HG02571 (cell line): ENCODE data around the gene TNFSF9.
"Not testable (repeated sequence)": the region's sequence is repeated elsewhere in the genome, so short reads cannot be mapped to it uniquely, and the experiment has no call there.

Experiments
- ATAC-seq: cut with Tn5 transposase; IDR thresholded peaks from one replicate; pipeline ENCODE4 v1.9.1; 2021; ENCODE audit warnings: mild to moderate bottlenecking, moderate library complexity; ENCODE audit not compliant: unreplicated experiment

Gene TNFSF9

DNA sequence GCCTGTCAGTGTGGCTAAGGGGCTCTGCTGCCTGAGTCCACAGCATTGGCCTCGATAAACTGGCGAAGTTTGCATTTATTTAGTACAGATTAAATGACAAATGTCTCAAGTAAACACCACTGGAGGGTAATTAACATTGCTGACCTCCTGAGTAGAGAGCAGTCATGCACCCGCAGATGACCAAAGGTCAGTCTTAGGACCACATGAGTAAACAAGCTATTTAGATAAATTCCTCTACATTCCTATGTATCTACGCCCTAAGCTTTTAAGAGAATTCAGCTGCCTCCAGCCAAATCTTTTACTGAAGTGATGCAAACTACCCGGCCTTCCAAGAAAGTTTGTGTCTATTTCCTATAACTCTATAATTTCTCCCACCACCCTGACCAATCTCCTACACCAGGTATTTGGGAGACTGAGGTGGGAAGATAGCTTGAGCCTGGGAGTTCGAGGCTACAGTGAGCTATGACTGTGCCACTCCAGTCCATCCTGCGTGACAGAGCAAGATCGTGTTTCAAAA lies 37.2 kb downstream of the TNFSF9 start:
- no peak for ATAC-seq

DNA sequence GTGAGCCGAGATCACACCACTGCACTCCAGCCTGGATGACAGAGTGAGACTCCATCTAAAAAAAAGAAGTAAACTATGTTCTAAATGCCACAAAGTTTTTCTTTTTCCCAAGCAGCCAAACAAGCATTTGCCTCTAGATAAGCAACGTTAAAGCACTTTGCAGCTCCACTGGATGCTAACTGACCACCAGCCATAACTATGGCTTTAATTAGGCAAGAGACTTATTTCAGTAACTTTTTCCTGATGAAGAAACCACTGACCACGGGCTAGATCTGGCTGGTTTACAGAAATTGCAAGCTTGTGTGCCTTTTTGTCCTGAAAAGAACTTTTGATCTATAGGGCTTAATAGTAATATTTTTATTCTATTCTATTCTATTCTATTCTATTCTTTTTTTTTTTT lies 38.0 kb downstream of the TNFSF9 start:
- no peak for ATAC-seq

DNA sequence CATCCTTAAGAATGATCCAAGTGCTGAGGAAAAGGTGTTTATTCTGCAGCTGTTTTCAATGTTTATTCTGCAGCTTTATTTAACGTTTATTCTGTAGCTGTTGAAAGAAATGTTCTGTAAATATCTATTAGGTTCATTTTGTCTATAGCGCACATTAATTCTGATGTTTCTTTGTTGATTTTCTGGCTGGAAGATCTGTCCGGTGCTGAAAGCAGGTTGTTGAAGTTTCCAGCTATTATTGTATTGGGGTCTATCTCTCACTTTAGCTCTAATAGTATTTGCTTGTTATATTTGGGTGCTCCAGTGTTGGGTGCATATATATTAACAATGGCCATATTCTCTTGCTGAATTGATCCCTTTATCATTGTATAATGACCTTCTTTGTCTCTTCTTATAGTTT lies 39.9 kb downstream of the TNFSF9 start:
- no peak for ATAC-seq

DNA sequence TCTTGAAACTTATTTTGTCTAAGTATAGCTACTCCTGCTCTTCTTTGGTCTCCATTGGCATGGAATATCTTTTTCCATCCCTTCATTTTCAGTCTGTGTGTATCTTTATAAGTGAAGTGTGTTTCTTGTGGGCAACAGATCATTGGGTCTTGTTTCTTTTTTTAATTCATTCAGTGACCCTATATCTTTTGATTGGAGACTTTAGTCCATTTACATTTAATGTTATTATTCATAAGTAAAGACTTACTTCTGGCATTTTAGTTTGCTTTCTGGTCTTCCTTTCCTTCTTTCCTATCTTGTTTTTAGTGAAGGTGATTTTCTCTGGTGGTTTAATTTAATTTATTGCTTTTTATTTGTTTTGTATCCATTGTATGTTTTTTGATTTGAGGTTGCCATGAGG lies 40.3 kb downstream of the TNFSF9 start:
- no peak for ATAC-seq

DNA sequence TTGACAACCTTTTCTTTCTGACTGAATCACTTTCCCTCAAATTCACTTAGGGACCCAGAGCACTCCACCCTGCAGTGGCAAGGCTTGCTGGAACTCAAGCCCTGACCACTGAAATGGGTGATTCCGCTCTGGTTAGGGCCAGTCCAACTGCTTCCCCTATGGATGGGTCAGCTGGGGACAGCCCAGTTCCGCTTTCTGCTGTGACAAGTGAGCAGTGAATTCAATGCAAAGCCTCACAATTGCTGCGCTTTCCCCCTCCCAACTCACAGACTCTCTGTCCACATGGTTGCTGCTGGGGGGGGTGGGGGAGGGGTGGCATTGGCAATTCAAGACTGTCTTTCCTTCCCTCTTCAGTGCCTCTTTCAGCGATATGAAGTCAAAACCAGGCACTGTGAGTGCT lies 41.4 kb downstream of the TNFSF9 start:
- no peak for ATAC-seq

DNA sequence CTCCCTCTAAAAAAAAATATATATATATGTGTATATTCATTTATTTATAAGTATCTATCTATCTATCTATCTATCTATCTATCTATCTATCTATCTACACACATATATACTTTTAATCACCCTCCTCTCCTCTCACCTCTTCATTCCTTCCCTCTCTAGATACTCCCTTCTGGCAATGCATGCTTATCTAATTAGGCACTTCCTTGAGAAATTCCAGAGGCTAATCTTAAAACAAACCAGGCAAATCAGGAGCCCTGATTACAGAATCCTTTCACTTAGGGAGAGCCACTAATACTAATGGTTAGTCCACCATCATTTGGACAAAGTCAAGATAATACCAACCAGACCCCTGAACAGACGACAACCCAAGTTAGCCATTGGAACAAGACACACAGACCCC lies 42.5 kb downstream of the TNFSF9 start:
- no peak for ATAC-seq

DNA sequence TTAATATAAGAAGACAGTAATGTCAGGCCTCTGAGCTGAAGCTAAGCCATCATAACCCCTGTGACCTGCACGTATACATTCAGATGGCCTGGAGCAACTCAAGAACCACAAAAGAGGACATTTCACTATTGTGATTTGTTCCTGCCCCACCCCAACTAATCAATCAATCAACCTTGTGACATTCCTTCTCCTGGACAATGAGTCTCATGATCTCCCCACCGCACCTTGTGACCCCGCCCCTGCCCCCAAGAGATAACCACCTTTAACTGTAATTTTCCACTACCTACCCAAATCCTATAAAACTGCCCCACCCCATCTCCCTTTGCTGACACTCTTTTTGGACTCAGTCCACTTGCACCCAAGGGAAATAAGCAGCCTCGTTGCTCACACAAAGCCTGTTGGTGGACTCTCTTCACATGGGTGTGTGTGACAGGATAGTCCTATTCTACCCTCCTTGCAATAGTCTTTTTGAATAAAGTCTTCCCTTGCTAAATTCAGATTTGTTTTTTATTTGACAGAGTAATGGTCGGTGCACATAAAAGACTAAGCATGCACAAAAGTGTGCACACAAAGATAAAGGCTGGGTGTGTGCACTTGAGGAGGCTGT lies 46.1 kb downstream of the TNFSF9 start:
- no peak for ATAC-seq

DNA sequence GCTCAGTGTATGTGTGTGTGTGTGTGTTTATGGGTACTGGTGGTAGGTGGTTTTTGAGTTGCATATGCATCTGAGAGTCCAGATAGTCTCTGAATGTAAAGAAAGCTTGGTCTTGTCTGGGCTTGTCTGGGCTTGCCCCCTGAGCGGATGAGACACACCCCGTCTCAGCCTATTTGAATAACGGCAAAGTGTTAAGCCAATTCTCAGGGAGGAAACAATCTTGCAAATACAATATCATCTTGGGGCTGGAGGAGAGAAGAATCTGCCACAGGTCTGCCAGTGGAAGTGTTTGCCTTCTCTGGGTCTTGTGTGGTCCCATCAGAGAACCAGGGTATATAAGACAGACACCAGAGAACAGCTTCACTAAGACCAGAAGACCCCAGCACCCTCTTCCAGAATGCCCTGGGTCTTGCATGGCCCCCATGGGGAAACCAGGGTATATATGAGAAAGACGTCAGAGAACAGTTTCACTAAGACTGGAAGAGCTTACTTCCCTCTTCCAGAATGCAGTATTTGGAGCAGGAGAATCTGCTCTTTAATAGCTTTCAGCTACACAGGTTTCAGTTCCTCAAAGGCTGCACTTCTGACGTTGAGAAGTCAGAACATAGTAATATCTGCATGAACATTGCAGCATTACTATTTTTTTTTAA lies 46.8 kb downstream of the TNFSF9 start:
- peak; percentile 83 for ATAC-seq

DNA sequence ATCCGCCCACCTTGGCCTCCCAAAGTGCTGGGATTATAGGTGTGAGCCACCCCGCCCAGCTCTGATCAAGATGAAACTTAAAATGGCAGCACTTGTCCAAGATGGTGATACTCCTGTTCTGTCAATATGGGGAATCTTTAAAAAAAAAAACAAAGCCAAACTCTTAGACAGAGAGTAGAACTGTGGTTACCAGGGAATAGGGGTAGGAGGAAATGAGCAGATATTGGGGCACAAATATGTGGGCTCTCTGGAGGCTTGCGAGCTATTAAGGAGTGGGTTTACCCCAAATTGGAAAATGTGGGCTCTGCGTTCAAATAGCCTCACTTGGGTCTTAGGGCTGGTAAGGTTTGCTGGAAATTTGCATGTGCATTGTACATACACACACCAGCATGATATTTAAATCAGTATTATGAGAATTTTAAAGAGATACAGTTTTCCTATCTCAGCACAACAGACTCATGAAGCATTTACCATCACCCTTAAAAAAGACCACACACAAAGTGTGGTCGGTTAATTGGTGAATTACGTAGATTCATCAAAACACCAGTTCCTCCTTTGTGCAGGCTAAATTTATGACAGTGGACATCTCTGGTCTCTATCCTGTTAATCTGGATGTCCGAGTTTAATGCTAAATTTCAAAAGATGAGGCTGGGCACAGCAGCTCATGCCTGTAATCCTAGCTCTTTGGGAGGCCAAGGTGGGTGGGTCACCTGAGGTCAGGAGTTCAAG lies 48.8 kb downstream of the TNFSF9 start:
- ATAC-seq = no peak

DNA sequence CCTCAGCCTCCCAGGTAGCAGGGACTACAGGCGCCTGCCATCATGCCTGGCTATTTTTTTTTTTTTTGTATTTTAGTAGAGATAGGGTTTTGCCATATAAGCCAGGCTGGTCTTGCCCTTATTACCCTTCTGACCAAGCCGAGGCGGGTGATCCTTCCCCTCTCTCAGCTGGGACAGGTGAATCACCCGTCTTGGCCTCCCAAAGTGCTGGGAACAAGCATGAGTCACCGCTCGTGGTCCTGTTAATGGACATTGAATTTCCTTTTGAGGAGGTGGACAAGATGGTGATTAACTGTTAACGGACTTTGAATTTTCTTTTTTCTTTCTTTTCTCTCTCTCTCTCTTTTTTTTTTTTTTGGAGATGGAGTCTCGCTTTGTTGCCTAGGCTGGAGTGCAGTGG lies 49.5 kb downstream of the TNFSF9 start:
- no peak for ATAC-seq

DNA sequence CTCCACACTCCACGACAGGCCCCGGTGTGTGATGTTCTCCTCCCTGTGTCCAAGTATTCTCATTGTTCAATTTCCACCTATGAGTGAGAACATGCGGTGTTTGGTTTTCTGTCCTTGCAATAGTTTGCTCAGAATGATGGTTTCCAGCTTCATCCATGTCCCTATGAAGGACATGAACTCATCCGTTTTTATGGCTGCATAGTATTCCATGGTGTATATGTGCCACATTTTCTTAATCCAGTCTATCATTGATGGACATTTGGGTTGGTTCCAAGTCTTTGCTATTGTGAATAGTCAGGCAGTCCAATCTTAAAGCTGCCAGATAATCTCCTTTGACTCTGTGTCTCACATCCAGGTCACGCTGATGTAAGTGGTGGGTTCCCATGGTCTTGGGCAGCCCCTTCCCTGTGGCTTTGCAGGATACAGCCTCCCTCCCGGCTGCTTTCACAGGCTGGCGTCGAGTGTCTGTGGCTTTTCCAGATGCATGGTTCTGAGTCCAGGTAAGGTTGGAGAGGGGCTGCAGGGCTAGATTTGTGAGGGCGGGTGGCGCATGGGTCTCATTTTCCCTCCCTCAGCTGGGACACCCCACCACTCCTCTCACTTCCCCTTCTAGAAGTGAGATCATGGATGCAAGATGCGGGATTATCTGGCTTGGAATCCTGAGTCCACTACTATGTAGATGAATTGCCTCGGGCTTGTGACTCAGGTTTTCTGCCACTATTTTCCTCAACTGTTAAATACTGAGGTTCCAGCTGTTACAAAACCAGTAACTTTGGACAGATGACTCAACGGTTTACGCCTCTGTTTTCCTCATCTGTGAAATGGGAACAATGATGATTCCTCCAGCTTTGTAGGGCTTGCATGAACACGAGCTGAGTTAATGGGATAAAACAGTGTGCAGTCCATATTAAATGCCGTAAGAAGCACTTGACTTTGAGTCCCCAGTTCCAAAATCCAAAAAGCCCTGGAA lies 52.0 kb downstream of the TNFSF9 start:
- not testable (repeated sequence) for ATAC-seq
